GM23338 (cell line): ENCODE measurements around the gene VSTM5.

Source experiments
- CTCF ChIP-seq, 2 experiments: fragments of 200-600 bp in 1 of 2; sonication (generic) in 1 of 2; conservative IDR thresholded peaks; 2 replicates each; pipeline versions ENCODE4 v1.5.1 to v1.6.1; 2016 to 2017; ENCODE audit warnings: antibody characterized with exemption in 2 of 2, low read depth in 2 of 2, mild to moderate bottlenecking in 2 of 2, moderate library complexity in 1 of 2
- EZH2 ChIP-seq: fragments of 200-600 bp; sonication (generic); IDR thresholded peaks from one replicate; pipeline ENCODE4 v1.8.0; 2017; ENCODE audit warnings: antibody characterized with exemption, mild to moderate bottlenecking, low read depth; ENCODE audit not compliant: unreplicated experiment
- NANOG ChIP-seq: IDR thresholded peaks from 2 replicates; pipeline ENCODE4 v1.6.1; 2016; ENCODE audit warnings: antibody characterized with exemption, borderline replicate concordance
- REST ChIP-seq: IDR thresholded peaks from one replicate; pipeline ENCODE4 v1.6.1; 2018; ENCODE audit warnings: antibody characterized with exemption; ENCODE audit not compliant: unreplicated experiment

DNA sequence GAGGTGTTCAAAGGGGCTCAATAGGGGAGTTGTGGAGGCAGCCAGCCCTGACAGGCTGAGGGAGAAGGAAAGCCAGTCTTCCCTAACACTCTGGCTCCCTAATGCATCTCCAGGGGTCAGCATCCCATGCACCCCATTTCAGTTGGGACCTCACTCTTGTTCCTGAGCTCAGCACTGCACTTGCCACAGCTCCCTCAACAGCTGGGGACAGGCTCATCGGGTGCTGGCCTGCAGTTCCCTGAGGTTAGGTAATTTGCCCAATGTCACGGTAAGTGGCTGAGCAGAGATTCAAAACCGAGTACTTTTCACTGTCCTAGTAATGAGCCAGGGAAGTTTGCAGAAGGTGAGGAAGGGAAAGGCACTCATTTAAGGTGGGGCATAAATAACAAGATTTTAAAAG is 20.8 kb downstream of the VSTM5 start:
- TF ChIP-seq REST (no peak), CTCF (conservative IDR thresholded peaks at IDR 0.05; ENCODE audit: low read depth in 2 of 2) (no peak), NANOG (no peak), EZH2 (no peak)
